ENCODE results near the gene ZC3H12C.
A peak's percentile ranks its signal among the peaks of the same experiment; 100 is the strongest.

ZC3H12C gene

GRCh38 chr11:110100476-110101240 is 7.5 kb downstream of the ZC3H12C start:
- no peak for DNase-seq

- no peak for DNase-seq
Observed at GRCh38 chr11:110106713-110107274, 13.6 kb downstream of the ZC3H12C start.

GRCh38 chr11:110110854-110111253 is 17.7 kb downstream of the ZC3H12C start:
- DNase-seq = no peak

DNA sequence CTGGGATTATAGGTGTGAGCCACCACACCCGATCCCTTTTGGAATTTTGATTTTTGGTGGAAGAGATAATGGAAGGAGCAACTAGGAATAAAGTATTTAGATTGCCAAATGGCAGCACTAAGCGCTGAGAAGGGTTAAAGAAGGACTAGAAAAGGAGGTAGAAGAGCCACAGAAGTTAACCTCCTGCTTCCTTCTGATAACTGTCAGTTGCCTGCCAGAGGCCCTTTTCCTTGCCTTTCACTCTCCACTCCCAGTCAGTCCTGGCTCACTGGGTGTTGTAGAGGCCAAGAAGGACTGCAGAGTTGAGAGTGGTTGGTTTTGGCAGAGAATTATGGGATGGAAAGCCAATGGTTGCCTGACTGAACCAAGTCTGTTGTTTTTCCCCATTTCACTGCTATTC is 19.3 kb downstream of the ZC3H12C start:
- no peak for DNase-seq

DNA sequence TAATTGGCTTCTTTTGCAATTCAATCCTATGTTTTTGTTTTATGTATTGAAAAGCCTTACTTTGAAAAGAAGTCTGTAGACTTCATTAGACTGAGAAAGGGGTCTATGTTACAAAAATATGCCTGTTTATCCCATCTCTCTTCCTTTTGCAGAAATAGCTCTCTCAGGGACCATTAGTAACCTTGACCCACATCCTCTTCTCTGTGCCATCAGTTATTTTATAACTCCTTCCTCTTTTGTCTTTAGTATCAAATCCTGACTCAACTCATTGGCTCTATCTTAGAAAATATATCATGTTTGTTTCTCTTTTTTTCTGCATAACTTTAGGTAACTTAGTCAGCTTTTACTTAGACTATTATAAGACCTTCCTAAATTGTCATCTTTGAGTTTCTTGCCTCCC is 20.3 kb downstream of the ZC3H12C start:
- DNase-seq = no peak

DNA sequence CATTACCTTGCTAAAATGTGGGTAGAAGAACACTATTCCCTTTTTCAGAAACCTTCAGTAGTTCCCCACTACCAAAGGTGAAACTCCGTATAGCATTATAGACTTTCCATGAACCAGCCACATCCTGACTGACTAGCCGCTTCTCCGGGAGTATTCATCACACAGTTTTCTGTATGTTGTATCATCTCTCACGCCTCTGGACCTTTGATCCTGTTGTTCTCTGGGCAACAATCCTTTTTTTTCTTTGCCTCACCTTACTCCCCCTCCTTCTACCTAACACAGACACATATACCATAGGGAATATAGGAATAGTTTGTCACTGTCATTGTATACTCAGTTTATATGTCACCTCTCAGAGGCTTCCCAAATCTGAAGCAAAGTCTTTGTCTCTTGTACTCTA is 20.8 kb downstream of the ZC3H12C start:
- DNase-seq = no peak

GRCh38 chr11:110119317-110119716 is 26.1 kb downstream of the ZC3H12C start:
- no peak for DNase-seq

- DNase-seq = no peak
Observed at GRCh38 chr11:110121204-110121603, 28.0 kb downstream of the ZC3H12C start.

DNA sequence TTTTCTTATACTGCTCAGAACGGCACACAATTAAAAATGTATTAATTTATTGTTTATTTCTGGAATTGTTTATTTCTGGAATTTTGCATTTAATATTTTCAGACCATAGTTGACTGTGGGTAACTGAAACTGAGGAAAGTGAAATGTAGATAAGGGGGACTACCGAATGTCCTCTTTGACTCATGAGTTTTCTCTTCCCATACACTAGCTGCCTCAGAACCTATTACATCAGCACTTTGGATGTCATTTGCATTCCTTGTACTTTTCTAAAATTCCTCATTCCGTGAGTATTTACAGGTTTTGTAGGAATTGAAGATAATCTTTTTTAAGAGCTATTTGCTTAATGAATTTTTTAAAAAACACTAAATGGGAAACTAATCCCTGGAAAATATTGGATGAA is 29.8 kb downstream of the ZC3H12C start:
- DNase-seq = no peak

DNA sequence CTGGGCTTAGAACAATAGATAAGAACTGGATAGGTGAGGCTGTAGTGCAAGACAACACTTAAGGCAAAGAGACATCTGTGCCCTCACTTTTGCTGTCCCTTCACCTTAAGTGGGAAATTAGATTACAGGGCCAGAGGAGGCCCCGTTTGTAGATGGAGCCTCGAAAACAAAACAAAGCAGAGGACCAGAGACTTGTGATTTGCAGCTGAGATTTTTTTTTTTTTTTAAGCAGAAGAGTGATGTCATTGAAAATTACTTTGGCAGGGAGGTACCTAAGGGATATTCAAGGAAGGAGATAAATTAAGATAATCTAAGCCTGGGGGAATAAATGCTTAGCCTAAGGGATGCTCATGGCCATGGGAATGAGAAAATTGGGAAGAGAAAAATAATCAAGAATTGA is 31.4 kb downstream of the ZC3H12C start:
- DNase-seq = no peak

- no peak for DNase-seq
Observed at GRCh38 chr11:110125632-110126031, 32.4 kb downstream of the ZC3H12C start.

DNA sequence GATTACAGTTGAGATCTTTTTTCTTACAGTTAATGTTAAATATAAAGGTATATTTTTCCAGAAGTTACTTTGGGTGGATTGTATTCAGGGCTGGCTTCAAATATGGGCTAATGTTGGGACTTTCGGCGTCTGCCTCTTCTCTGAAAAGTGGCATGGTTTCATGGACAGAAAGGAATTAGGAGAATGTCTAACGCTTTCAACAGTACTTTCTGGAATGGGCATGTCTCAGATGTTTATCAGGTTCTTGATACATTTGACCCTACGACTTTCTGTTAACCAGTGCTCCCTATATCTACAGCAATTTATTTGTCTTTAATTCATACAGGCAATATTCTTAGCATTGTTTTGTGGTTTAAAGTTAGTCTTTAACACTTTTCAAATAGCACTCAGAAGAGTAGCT is 33.7 kb downstream of the ZC3H12C start:
- no peak for DNase-seq

- DNase-seq = no peak
Observed at GRCh38 chr11:110128161-110128560, 35.0 kb downstream of the ZC3H12C start.

- no peak for DNase-seq
Observed at GRCh38 chr11:110130642-110131238, 37.5 kb downstream of the ZC3H12C start.

DNA sequence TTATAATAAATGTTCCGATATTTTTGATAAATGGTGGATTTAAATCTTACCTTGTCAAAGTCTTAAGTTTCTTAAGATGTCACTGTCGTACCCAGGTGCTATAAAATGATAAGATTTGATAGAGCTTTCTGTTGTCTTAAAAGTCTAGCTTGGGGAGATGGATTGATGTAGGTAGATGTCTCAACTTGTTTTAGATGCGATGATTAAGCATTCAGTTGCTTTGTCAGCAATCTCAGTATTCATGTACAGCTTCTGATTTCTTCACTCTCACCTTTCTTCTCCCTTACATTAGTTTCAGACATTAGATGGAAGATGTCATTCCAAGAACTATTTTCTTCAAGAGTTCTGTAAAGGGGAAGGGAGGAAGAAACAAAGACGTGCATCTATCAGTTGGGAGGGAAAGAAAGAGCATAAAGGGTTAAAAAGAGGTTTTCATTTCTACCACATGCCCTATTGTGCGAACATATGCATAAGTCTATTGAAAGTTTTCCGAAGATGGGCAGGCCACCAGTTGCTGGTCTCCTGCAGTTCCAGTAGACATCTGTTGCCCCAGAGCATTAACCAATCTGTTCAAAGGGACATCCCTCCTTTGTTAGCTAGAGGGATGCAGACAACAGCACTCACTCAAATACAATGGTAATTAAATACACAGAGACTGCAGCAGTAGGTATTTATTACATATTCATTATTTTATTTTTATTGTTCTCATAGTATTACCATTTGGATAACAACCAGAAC is 38.4 kb downstream of the ZC3H12C start:
- no peak for DNase-seq

DNA sequence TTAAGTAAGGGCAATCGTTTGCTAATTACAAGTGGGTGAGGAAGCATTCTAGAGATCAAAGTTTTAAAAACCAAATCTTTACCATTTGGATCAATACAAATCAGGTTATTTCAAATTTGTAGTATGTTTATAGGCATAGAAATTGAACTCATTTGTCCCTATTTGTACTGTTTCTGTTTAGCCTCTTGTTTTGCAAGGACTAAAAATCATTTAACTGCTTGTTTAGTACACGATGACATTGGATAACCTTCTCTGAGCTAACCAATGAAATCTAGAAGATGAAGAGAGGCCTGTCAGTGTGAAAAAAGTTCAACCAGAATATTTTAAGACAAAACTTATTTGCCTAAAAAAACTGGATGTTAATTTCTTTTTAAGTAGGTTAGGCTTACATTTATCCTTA is 40.0 kb downstream of the ZC3H12C start:
- DNase-seq = no peak

GRCh38 chr11:110134110-110134509 is 40.9 kb downstream of the ZC3H12C start:
- no peak for DNase-seq

GRCh38 chr11:110141812-110142211 is 48.6 kb downstream of the ZC3H12C start:
- no peak for DNase-seq

DNA sequence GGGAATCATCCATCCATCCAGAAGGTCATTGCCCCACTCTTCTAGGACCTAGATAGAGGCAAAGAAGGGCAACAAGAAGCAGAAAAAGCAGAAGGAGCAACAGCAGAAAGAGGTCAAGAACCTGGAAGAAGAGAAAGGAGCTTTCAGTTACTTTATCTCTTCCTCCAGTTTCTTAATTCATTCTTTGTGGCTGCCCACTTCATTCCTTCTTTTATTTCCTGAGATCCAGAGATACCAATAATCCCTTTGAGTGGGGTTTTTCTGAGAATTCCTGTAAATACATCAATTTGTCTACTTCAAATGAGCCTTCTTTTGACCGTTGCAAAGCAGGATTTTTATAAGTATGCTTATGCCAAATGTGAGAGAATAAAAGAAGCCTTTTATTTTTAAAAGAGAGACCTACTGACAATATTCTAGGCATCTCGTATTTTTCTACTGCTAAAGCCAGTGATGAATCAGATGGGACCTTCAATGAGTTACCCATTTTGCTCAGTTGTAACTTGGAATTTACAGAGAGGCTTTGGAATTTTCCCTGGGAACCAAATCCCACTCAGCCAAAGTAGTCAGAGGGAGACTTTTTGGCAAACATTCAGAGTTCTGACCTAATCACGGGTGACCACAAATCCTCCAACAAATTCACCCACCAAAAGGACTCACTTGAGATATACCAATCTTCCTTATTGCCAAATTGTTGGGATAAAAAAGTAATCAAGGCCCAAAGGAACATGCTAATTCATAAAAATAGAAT is 54.9 kb downstream of the ZC3H12C start:
- peak; percentile 11 for DNase-seq

DNA sequence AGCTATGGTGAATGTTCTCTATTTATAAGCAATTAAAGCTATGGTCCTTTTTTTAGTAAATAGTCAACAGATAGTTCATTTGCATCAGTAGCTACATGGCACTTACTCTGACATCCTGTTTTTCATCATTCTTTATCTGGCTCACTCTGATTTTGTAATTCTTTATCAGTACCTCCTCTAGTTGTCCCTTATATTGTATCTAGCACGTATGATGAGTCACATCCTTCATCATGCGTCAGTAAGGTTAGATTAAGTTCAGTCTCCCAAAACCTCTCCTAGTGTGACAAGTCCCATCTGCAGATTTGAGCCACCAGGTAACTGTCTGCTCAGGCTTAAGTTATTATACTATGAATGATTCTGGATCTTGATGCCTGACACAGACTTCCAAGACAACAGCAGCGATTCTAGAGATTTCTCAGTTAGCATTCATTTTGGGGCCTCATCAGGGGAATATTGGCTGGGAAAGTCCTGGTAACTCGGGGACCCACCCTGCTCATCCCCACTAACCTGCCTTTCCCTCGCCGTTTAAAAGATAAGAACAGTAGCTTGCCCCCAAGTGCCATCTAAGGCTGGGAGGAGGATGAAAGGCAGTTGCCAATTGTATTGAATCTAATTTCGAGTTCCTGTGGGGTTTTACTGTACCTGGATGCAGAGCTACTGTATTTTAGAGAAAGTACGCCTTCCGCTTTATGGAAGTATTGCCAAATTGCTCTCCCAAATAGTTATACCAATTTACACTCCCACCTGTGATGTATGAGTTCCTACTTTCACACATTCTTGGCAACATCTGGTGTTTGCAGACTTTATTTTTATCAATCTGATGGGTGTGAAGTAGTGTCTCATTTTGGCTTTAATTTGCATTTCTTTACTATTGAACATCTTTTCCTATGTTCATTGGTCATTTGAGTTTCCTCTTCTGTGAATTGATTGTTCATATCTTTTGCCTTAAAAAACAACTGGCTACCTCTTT is 55.9 kb downstream of the ZC3H12C start:
- peak; percentile 13 for DNase-seq

DNA sequence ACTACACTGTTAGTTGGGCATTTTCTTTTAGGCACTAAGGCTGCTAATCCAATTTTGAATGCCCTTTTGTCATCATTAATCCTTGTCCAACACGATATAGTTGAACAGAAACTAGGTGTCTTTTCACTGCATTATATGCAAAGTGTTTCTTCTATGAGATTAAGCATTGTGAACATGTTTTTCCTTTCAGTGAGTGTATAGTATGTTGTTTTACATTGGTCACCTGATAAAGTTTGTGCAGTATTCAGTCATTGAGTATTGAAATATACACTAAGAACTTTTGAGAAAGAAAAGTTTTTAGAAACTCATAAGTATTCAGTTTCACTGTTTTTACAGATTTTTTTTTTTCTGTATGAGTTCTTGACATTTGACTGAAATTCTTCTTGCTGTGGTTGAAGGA is 59.0 kb downstream of the ZC3H12C start:
- DNase-seq = no peak

GRCh38 chr11:110153474-110153873 is 60.3 kb downstream of the ZC3H12C start:
- DNase-seq = no peak

Data from 8988T (cell line).